B cell (primary cell): ENCODE data around the gene MPZL1.

Experiments used
- EZH2 ChIP-seq: IDR thresholded peaks from 2 replicates; pipeline ENCODE4 v1.6.1; 2012; ENCODE audit warnings: borderline replicate concordance, low read depth, mild to moderate bottlenecking, moderate library complexity, low read length; ENCODE audit not compliant: insufficient read depth, poor library complexity, severe bottlenecking
- TF ChIP-seq, protein P1 (sequence below): fragments of 200-600 bp; IDR thresholded peaks from one replicate; pipeline ENCODE4 v1.8.0; 2022; ENCODE audit warnings: antibody characterized with exemption, mild to moderate bottlenecking

DNA sequence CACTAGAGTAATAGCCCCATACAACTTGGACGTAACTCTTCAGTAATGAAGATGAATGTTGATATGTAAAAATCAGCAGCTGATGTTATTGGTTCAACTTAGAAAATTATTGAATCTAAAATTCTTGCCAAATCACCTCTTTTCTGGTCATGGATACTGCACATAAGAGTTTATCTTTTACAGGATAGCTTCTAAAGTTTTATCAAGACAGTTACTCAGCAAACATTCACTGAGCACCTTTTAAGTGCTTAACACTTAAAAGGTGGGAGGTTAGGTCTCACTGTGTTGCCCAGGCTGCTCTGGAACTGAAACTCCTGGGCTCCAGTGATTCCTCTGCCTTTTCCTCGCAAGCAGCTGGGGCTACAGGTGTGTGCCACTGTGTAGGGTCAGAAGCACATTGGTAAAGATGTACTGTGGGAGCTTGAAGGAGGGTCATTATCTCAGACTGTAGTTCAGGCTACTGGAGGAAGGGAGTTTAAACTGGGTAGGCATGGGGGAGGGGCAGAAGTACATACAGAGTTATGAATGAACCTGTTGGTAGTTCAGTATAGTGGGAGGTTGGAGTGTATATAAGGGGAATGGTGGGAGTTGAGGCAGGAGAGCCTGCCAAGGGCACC, 2.0 kb downstream of the MPZL1 start:
- TF ChIP-seq, protein P1, sequence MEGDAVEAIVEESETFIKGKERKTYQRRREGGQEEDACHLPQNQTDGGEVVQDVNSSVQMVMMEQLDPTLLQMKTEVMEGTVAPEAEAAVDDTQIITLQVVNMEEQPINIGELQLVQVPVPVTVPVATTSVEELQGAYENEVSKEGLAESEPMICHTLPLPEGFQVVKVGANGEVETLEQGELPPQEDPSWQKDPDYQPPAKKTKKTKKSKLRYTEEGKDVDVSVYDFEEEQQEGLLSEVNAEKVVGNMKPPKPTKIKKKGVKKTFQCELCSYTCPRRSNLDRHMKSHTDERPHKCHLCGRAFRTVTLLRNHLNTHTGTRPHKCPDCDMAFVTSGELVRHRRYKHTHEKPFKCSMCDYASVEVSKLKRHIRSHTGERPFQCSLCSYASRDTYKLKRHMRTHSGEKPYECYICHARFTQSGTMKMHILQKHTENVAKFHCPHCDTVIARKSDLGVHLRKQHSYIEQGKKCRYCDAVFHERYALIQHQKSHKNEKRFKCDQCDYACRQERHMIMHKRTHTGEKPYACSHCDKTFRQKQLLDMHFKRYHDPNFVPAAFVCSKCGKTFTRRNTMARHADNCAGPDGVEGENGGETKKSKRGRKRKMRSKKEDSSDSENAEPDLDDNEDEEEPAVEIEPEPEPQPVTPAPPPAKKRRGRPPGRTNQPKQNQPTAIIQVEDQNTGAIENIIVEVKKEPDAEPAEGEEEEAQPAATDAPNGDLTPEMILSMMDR = no peak
- no peak for TF ChIP-seq EZH2
